ENCODE results near the gene ATP2A3.

GRCh38 chr17:4005296-4006164 lies 41.3 kb upstream of the ATP2A3 start:
- TF ChIP-seq CTCF (IDR thresholded peaks at IDR 0.05; ENCODE audit: extremely low read depth in 1 of 2, insufficient read depth in 1 of 2, low read depth in 1 of 2, low read length in 2 of 2), result no peak
- no peak for TF ChIP-seq POLR2A (IDR thresholded peaks at IDR 0.05; ENCODE audit: low read depth, low read length)
- TF ChIP-seq FOS (IDR thresholded peaks at IDR 0.05; ENCODE audit: borderline replicate concordance, insufficient read depth, low read length), result no peak
- no peak for TF ChIP-seq MYC (IDR thresholded peaks at IDR 0.05; ENCODE audit: low read depth, low read length)
- no peak for TF ChIP-seq MAX (IDR thresholded peaks at IDR 0.05; ENCODE audit: insufficient read depth, insufficient read length)
- no peak for TF ChIP-seq POLR2AphosphoS5 (IDR thresholded peaks at IDR 0.05; ENCODE audit: insufficient read depth, low read depth, low read length)
- TF ChIP-seq EZH2 (IDR thresholded peaks at IDR 0.05; ENCODE audit: borderline replicate concordance, low read depth, low read length, severe bottlenecking), result no peak
- no peak for TF ChIP-seq GATA2 (IDR thresholded peaks at IDR 0.05; ENCODE audit: insufficient read depth, insufficient read length, low read depth, low read length)
- TF ChIP-seq JUN (IDR thresholded peaks at IDR 0.05; ENCODE audit: borderline replicate concordance, insufficient read depth, insufficient read length, low read depth), result no peak
